ENCODE measurements around the gene TANK. TPM values are rescaled to one million over a fixed set of nuclear protein-coding genes. Genes with fewer than 3 reads are reported as not detected.
"Not testable (repeated sequence)": the region's sequence is repeated elsewhere in the genome, so short reads cannot be mapped to it uniquely, and the experiment has no call there.

The TANK gene
- total RNA-seq, 1 donor from 2014 or later = 252 TPM

DNA sequence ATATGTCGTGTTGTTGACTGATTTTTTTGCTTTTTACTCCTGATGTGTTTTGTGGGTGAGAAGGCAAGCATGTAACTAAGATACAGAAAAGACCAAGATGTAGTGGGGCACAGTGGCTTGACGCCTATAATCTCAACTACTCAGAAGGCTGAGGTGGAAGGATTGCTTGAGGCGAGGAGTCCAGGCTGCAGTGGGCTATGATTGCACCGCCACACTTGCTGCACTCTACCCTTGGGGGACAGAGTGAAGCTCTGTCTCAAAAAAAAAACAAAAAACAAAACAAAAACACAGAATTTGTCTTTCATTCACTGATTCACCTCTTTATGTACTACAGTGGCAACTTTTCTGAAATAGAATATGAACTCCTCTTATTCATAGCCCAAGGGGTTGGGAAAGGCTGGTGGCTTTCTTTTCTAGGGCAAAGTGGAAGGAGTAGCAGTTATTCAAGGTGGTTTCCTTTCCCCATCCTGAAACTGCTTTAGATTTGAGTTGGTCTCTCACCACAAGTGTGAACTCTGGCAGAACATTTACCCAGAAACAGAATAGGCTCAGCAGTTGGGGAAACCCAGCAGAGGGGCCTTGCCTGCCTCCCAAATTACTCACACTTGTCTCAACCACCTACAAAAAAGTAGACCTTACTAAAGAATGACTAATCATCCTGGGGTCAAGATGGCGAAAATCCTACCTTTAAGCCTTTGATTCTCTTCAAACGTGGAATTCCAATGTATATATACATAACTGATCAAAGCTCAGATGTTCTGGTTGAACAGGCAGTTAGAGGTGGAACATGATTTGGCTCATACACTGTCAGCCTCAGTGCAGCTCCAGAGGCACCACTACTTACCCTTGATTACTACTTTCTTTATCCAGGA lies 6.5 kb downstream of the TANK start:
- no peak for DNase-seq (ENCODE audit: extremely low read depth, low read depth, low spot score)

DNA sequence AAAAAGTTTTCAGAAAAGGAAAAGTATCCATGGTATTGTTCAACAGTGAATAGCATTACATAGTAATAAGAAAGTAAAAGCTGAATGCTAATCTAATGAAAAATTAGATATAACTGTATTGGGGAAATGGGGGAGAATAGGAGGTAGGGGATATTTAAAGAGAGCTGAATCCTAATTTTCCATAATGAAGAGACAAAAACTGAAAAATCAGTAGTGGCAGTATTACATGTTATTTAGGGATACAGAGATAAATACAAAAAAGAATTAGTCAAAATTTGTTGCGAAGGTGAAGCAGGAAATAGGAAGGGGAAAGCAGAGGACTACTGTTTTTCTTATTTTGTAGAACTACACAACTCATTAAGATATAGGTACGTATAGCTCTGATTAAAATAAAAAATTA lies 9.1 kb downstream of the TANK start:
- no peak for DNase-seq (ENCODE audit: extremely low read depth, low read depth, low spot score)

DNA sequence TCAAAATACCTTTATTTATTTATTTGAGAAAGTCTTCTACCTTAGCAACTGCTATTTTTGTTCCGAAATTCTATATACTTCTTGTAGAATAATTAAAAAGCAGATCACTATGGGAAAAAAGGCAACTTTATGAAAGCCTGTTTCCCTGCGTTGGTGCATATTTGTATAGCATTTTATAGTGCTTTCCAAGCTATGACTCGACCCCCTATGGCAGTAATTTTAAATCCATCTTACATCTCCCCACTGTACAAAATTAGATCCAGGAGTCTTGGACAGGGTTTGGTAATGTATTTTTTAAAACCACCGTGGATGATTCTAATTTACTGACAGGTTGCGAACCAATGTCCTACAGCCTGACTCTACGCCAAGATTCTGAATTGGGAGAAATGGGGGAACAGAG lies 10.1 kb downstream of the TANK start:
- no peak for DNase-seq (ENCODE audit: extremely low read depth, low read depth, low spot score)

DNA sequence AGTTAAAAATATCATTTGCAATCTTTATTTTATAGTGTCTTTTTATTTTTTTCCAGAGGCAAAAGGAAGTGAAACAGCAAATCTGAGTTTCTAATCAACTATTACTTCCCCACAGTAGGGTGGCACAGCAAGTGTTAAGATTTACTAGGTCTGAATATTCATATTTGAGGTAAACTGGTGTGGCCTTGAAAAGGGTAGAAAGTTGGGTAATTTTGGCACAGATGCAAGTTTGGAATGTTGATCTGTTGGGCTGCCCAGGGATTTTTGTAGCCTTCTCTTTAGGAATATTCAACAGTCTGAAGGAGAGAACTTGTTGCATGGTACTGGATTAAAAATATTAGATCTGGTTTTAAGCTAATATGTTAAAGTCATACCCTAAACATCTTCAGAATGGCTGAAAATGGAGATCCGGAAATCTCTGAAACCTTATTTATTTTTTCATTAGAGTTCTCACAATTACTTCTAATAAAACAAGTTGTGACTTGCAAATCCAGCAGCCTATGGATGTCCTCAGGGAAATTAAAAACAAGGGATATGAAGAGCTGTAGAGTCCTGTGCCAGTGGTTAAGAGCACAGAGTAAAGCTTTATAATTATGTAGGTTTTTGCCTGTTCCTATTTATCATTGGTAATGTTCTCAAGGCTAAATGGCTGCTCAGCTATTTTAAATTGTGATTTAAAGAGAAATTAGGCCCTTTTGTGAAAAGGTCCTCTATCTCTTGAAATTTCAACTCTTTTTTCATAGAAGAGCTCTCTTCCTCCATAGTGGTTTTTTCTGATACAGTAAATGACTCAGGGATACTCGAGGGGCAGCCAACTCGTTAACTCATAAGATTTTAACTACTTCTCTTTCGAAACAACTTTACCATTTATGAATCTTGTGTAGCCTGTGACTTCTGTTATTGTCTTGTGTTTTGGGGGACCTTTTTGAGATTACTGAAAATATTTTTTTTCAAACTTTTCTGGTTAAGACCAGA lies 11.0 kb downstream of the TANK start:
- DNase-seq (ENCODE audit: extremely low read depth, low read depth, low spot score) = no peak

DNA sequence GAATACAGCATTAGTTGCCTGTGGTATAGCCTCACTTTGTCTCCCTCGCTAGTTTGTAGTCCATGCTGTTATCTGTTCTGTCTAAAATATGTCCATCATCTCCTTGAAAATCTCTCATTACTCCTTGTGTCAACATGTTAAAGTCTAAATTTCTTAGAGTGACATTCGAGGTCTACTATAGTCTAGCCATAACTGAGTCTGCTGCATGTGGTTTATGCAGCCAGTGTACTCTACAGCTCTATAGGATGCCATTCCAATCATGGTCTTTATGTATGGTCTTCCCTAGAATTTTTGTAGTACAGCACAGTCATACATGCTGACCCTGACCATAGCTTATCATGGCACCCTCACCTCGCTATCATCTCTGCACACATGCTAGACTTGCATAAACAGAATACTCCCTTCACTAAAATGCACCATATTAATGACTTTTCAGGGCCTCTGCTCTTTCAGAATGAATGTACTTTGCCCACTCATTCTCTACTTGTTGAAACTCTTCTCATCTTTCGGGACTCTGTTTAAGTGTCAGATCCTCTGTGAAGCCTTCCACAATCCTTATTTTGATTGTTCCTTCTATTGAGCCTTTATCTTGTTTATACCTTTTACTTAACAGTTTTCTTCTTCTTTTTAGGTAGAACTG lies 12.8 kb downstream of the TANK start:
- DNase-seq (ENCODE audit: extremely low read depth, low read depth, low spot score) = no peak

DNA sequence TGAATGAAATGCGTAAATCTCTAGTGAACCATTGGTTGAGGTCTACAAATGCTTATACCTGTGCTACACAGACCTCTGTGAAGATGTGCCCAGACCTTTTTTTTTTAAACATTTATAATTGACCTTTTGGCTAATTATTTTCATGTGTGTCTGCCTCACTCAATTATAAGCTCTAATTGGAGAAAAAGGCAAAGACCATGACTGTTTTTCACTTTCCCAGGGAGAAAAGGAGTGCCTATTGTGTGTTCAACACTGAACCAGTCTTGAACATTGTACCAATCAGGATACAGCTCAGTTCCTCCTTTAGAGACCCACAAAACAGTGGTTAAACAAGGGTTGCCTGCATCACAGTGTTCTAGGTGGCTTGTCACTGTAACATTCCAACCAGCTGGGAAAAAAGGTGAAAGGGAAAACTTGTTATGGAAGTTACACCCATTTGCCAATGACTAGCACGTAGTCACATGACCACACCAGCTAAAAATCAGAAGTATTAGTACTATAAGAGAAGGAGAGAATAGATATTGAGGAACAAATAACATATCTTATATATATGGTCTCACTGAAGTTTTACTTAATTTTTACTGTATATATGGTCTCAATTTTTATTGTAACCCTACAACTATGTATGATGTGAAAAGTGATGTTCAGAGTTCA lies 13.4 kb downstream of the TANK start:
- DNase-seq (ENCODE audit: extremely low read depth, low read depth, low spot score) = no peak

DNA sequence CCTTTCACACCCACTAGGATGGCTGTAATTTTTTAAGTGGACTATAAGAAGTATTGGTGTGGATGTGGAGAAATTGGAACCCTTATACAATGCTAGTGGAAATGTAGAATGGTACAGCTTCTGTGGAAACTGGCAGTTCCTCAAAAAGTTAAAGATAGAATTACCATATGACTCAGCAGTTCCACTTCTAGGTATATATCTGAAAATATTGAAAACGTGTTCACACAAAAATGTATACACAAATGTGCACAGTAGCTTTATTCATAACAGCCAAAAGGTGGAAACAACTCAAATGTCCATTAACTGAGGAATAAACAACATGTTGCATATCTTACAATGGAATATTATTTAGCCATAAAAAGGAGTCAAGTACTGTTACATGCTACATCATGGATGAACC lies 17.7 kb downstream of the TANK start:
- no peak for DNase-seq (ENCODE audit: extremely low read depth, low read depth, low spot score)

DNA sequence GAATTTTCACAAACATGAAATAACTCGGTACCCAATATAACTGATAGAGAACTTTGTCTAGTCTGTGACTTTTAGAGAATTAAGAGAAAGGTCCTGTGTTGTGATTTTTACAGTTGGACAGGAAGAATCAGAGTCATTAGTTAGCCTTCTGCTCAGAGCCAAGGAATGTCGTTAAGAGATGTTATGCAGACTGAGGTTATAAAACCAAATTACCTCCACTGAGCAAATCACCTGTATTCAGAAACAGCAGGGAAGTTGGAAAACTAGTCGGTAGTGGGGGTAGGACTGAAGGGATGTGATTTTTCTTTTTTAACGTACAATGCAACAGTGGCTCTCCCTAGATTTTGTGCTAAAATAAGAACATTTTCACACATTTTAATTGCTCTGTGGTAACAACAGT lies 18.5 kb downstream of the TANK start:
- no peak for DNase-seq (ENCODE audit: extremely low read depth, low read depth, low spot score)

DNA sequence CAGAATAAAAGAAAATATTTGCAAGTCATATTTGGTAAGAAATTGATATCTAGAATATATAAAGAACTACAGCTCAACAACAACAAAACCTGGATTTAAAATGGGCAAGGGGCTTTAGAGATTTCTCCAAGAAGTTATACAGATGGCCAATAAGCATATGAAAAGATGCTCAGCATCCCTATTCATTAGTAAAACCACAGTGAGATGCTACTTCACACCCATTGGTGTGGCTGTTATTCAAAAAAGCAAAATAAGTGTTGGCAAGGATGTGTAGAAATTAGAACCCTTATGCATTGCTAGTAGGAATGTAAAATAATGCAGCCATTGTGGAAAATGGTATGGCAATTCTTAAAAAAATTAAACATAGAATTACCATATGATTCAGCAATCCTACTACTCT lies 29.8 kb downstream of the TANK start:
- no peak for DNase-seq (ENCODE audit: extremely low read depth, low read depth, low spot score)

DNA sequence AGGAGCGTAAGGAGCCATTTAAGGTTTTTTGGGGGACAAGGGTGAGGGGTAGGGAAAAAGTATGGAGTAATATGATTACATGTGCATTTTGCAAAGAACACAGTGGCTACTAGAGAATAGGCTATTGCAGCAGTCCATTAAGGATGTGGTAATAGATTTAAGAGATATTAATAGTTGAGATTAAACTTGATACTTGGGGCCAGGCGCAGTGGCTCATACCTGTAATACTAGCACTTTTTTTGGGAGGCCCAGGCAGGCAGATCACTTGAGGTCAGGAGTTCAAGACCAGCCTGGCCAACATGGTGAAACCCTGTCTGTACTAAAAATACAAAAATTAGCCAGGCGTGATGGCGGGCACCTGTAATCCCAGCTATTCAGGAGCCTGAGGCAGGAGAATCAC lies 35.4 kb downstream of the TANK start:
- DNase-seq (ENCODE audit: extremely low read depth, low read depth, low spot score) = not testable (repeated sequence)

DNA sequence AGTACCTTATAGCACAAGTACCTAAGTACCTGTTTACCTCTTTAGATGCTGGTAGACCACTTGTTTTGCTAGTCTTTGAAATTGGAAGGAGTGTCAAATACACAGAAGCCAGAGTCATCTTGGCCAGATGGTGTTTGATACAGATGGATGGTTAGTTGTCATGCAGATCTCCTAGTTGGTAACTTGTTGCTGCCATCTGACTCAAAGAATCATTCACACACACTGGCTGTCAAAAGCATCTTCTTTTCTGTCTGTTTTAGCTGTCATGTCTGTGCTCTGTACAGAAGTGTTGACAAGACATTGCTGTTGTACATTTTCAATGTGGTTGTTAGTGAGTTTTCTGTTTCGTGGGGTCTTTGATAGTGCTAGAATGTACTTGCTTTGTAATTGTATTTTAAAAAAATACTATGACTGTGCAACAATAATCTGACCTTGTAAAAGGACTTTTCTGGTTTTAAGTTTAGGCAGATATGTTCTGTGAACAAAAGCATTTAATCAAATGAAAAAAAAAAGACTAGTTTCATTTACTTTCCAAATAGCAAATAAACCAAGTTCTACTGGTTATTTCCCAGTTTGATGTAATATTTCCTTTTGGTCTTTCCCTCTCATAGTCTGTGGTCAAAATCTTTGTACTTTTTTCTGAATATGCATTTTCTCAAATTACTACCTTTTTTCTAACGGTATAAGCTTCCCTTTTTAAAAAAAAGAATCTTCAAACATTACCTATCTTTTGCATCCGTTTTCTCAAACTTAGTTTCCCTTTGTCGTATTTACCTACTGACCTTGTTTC lies 39.9 kb downstream of the TANK start:
- no peak for DNase-seq (ENCODE audit: extremely low read depth, low read depth, low spot score)

DNA sequence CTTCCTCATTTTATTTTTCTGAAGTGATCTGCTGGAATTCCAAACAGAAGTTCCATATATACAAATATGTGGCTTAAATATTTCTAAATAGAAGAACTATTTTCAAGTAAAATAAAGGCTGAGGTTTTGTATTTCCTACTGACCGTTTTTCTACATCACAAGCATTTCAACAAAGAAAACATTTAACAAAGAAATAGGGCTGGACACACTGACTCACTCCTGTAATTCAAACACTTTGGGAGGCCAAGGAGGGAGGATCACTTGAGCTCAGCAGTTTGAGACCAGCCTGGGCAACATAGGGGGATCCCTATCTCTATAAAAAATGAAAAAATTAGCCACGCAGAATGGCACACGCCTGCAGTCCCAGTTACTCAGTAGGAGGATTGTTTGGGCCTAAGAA lies 44.6 kb downstream of the TANK start:
- DNase-seq (ENCODE audit: extremely low read depth, low read depth, low spot score) = no peak

DNA sequence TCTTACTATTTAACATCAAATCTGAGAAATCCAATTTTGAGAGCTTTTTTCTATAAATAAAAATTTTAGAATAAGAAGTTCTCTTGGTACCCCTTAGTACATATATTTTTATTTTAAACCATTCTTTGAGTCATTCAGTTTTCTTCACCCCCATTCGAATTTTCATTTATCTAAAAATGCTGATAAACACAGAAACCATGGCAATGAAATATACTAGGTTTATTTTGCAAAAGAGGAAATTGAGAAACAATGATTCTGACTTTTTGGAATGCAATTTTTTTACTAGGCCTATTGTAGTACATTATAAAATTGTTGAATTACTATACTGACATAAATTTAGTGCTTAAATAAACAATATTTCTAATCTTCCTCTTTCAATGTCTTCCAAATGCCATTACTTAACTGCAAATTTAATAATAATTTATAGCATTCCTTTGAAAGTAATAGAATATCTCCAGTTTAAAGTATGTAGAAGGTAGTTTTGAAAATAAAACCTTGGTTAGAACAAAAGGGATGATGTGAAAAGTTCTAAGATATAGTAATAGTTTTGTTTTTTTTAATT lies 46.3 kb downstream of the TANK start:
- no peak for DNase-seq (ENCODE audit: extremely low read depth, low read depth, low spot score)

DNA sequence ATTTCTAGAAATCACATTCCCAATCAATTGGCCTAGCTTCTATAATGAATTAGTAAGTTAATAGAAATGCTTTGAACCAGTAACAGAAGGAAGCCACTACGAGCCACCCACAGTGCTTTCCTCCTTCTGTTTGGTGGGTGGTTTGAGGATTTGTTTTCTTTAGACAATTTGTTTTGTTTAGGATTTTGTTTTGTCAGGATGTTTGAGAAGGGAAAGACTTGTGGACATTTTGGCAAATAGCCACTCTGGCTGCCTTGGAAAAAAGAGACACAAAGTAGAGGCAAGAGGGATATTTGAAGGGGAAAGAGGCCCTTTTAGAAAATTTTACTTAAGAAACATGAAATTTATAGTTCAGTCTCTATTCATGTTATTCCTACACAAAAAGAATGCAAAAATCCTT lies 47.7 kb downstream of the TANK start:
- DNase-seq (ENCODE audit: extremely low read depth, low read depth, low spot score) = no peak

DNA sequence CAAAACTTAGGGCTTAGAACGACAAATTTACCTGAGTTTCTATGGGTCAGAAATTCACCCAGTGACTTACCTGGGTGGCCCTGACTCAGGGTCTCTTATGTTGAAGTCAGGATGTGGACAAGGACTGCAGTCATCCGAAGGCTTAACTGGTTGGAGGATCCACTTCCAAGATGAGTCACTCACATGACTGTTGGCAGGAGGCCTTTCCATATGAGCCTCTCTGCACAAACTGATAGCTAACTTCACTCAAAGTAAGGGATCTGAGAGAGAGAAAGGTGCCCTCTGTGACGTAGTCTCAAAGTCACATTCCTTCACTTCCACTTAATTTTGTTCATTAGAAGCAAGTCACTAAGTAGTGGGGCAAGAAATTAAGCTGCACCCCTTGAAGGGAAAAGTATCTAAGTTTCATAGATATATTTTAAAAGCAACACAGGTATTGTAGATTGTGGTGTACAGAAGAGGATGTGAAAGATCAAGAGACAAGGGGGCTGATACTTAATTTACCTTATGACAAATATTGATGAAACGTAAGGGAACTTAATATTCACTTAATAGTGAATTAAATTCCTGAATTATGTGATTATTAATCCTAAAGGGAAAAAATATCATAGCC lies 48.4 kb downstream of the TANK start:
- no peak for DNase-seq (ENCODE audit: extremely low read depth, low read depth, low spot score)

DNA sequence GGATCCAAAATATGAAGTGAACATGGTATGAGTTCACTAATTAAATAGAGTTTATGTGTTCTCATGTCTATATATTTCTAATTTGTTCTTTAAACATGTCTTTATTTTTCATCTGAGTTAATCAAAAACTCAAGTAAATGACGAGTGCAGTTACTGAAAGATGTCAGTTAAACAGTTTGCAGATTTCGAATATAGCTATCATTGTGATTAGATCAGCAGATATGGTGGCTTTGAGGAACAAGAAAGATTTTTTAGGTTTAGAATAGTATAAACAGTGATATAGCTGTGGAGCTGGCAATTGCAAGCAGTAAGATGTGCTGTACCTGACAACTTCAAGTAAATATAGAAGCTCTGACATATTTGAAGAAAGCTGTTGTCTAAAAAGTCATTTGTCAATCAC lies 49.7 kb downstream of the TANK start:
- no peak for DNase-seq (ENCODE audit: extremely low read depth, low read depth, low spot score)

DNA sequence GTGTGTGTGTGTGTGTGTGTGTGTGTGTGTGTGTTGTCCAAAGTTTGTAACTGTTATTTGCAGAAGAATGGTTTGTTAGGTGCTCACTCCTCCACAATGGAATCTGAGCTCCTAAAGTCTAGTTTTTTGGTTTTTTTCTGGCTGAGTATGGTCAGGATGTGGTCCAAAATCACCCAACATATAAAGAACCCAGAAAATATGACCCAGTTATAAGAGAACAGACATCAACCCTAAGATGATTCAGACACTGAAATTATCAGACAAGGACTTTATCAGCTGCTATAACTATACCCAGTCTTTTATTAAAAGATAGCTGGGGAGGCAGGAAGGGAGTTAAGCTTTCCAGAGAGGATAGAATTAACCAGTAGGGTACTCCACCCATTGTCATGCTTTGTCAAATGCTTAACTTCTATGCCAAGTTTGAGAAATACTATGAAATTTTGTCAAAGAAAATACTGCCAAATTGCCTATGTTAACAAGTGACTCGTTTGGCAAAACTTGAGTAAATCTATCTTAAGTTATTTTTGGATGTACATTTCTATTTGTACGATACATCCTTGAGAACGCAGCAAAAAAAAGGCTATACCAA lies 57.5 kb downstream of the TANK start:
- no peak for DNase-seq (ENCODE audit: extremely low read depth, low read depth, low spot score)

DNA sequence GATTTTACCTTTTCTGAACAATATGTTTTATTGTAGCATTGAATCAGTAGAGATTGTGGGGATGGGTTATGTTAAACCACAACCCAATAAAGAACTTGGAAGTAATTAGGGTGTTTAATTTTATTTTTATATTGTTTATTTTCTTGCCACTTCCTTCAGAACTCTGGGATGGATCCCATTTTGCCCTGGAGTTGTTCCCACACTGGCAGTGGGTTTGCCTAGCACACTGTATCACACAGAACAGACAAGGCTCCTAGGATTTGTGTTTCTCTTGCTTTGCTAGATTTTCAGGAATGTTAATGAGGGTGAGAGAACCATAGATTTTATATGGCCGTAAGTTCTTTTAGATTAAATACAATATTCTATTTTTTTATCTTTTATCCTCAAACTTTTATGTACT lies 59.0 kb downstream of the TANK start:
- DNase-seq (ENCODE audit: extremely low read depth, low read depth, low spot score) = no peak

Measured in glomerular endothelial cell (primary cell).